ENCODE results near the gene SLAIN1. TPM values are rescaled to one million over a fixed set of nuclear protein-coding genes. Genes with fewer than 3 reads are reported as not detected.

Gene SLAIN1
- total RNA-seq, 2 donors from 2014 or later = 14.8 to 20.0 TPM

DNA sequence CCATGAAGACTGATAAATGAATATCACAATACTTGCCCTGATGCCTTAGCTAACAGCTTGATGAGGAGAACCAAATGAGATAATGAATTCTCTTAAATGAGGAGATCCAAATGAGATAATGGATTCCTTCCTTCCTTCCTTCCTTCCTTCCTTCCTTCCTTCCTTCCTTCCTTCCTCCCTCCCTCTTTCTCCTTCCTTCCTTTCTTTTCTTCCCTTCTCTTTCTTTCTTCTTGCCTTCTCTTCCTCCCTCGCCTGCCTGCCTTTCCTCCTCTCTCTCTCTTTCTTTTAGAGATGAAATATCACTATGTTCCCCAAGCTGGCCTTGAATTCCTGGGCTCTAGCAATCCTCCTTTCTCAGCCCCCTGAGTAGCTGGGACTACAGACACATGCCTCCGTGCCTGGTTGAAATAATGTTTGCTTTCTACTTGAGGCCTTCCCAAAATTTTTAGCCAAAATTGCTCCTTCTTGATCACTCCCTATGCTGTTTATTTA lies 4.0 kb upstream of the SLAIN1 start:
- no peaks in the 10 kb centered on the region for H3K36me3 ChIP-seq (replicated peaks in 1 of 2; ENCODE audit: insufficient read depth in 1 of 2, low read depth in 2 of 2)
- DNase-seq (no peak), ATAC-seq (no peak)
- no peaks in the 10 kb centered on the region for H3K27me3 ChIP-seq
- WGBS, 2 donors = 58 to 75% methylated on average over 2 of the region's 2 CpGs
- H3K4me1 ChIP-seq = peaks cover 31% of the 10 kb centered on the region
- H3K9me3 ChIP-seq = no peaks in the 10 kb centered on the region
- H3K4me3 ChIP-seq = no peak overlapping the region
- no peak overlapping the region for H3K27ac ChIP-seq
- intact Hi-C loops (cut with DNase I) = no loop called here
- no peak for TF ChIP-seq POLR2A (IDR thresholded peaks at IDR 0.05)
- TF ChIP-seq, protein P1, sequence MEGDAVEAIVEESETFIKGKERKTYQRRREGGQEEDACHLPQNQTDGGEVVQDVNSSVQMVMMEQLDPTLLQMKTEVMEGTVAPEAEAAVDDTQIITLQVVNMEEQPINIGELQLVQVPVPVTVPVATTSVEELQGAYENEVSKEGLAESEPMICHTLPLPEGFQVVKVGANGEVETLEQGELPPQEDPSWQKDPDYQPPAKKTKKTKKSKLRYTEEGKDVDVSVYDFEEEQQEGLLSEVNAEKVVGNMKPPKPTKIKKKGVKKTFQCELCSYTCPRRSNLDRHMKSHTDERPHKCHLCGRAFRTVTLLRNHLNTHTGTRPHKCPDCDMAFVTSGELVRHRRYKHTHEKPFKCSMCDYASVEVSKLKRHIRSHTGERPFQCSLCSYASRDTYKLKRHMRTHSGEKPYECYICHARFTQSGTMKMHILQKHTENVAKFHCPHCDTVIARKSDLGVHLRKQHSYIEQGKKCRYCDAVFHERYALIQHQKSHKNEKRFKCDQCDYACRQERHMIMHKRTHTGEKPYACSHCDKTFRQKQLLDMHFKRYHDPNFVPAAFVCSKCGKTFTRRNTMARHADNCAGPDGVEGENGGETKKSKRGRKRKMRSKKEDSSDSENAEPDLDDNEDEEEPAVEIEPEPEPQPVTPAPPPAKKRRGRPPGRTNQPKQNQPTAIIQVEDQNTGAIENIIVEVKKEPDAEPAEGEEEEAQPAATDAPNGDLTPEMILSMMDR (IDR thresholded peaks at IDR 0.05) = no peak

DNA sequence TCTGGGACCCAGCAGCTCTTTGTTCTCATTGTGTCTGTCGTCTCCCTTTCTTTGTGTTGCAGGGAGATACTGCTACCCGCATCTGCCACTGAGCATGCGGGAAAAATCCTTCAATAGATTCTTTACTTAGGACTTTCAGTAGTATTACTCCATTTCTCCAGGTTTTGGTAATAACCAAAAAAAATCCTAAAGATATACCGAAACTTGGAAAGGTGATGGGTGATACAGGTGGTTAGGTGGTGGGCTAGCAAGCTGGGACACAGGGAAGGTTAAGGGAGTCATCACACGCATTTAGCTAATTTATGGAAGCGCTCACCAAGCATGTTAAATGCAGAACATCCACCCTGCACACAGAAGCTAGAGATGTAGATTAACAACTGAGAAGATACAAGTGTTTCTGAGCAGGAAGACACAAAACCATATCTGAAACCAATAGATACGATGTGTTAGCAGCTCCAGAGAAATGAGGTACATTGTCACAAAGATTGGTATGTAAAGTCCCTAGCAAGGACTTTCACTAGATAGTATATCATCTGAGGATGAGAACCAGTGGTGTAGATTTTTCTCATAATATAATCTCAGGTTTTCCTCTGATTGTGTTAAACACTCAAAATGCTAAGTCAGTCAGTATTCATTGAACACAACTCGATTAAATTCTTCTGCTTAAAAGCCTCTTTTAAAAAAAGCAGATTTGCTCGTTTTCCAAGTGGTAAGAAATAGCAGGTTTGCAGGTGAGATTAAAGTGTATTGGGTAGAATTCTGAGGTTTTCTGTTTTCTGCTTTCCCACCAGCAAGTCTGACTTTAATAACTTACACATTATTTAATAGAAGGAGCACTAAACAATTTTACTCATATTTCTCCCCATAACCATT lies 1.2 kb upstream of the SLAIN1 start:
- no peaks in the 10 kb centered on the region for H3K27me3 ChIP-seq
- WGBS, 2 donors = 13 to 17% methylated on average over 9 of the region's 9 CpGs
- H3K4me3 ChIP-seq = no peak overlapping the region

DNA sequence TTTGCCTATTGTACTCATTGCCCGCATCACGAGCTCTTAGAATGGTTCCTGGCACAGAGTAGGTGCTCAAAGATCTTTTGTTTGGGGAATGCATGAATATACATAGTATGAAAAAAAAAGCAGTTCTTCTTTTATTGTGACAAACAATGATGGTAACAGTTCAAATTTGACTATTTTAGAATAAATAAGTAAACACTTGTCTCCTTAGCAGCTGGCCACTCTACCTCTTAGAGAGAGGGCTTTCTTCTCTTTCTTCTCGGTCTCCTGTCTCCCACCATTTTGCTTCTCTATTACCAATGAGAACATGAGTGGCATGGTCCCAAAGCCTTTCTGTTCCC lies 639 bp upstream of the SLAIN1 start:
- TF ChIP-seq, protein P1 (IDR thresholded peaks at IDR 0.05) = no peak
- TF ChIP-seq POLR2A (IDR thresholded peaks at IDR 0.05) = no peak
- H3K36me3 ChIP-seq (replicated peaks in 1 of 2; ENCODE audit: insufficient read depth in 1 of 2, low read depth in 2 of 2) = no peaks in the 10 kb centered on the region
- H3K27ac ChIP-seq = peak overlapping the region; percentile 60 to 90 (median 86)
- WGBS, 2 donors = 16 to 26% methylated on average over 3 of the region's 3 CpGs
- peak overlapping the region in 1 of 2 donors; percentile 40 for H3K4me3 ChIP-seq
- DNase-seq (no peak), ATAC-seq (peak; percentile 11)
- no peaks in the 10 kb centered on the region for H3K9me3 ChIP-seq
- peaks cover 57% of the 10 kb centered on the region for H3K4me1 ChIP-seq
- intact Hi-C loops (cut with DNase I) = no loop called here
- H3K27me3 ChIP-seq = no peaks in the 10 kb centered on the region

More for the DNA sequence above, 1.2 kb upstream of the SLAIN1 start:
- intact Hi-C loops (cut with DNase I) = no loop called here
- Histone ChIP-seq H3K36me3 (replicated peaks in 1 of 2; ENCODE audit: insufficient read depth in 1 of 2, low read depth in 2 of 2) (no peaks in the 10 kb centered on the region), H3K9me3 (no peaks in the 10 kb centered on the region), H3K4me1 (peaks cover 56% of the 10 kb centered on the region), H3K27ac (peak overlapping the region in 3 of 4 donors; percentile 85 to 90 (median 86))
- DNase-seq (no peak), ATAC-seq (no peak)
- TF ChIP-seq POLR2A (IDR thresholded peaks at IDR 0.05) = no peak
- TF ChIP-seq, protein P1 (IDR thresholded peaks at IDR 0.05) = no peak

DNA sequence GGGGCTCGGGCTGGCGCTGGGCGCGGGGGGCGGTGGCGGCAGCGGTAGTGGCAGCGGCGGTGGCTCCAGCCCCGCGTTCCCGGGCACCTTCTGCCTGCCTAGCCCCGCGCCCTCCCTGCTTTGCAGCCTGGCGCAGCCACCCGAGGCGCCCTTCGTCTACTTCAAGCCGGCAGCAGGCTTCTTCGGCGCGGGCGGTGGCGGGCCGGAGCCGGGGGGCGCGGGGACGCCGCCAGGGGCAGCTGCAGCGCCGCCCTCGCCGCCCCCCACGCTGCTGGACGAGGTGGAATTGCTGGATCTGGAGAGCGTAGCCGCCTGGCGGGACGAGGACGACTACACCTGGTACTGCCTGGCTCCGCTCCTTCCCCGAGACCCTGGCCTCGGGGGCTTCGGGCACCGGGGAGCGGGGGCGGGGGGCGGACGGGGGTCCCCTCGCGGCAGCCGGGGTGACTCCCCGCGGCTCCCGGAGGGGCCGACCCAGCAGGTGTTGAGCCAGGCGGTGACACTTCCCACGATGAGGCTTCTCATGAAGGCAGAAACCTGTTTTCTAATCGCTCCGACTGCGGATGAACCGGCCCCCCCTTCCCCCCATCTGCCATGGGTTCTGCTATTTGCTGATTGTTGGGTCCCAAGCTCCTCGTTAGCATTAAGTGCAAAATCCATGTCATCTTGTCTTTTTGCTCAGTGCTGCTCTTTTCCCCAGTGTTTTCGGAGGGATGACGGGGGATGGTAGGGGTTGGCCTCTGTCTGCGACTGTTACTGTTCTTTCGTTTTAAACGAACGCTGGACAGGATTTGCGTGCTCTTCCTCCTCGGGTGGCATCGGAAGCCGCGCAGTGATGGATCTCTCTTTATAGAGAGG lies 943 bp downstream of the SLAIN1 start:
- intact Hi-C loops (cut with DNase I) = no loop called here
- Histone ChIP-seq H3K4me3 (peak overlapping the region; percentile 26 to 66), H3K9me3 (no peaks in the 10 kb centered on the region), H3K36me3 (replicated peaks in 1 of 2; ENCODE audit: insufficient read depth in 1 of 2, low read depth in 2 of 2) (no peaks in the 10 kb centered on the region), H3K27ac (peak overlapping the region; percentile 76 to 90 (median 86)), H3K27me3 (no peaks in the 10 kb centered on the region), H3K4me1 (peaks cover 53% of the 10 kb centered on the region)
- no peak for TF ChIP-seq POLR2A (IDR thresholded peaks at IDR 0.05)
- TF ChIP-seq, protein P1 (IDR thresholded peaks at IDR 0.05) = no peak
- DNase-seq (peak; percentile 42 to 59 (median 46)), ATAC-seq (peak; percentile 41)
- 1% methylated on average over 29 to 58 of the region's 75 CpGs for WGBS, 2 donors

All from body of pancreas (tissue), 4 donors.